Stomach (tissue), 9 donors: ENCODE results near the gene SCN9A. TPM values are rescaled to one million over a fixed set of nuclear protein-coding genes. Genes with fewer than 3 reads are reported as not detected.

Experiments used
- DNase-seq, 2 donors: peaks; one replicate each; pipeline versions ENCODE4 v3.0.0 to v3.0.0-alpha.2; 2013 to 2019
- H3K27ac ChIP-seq, 5 donors: fragments of 200-600 bp in 4 of 5; sonication (generic) in 4 of 5; one replicate each; pipeline ENCODE4 v1.5.1; 2013 to 2019; ENCODE audit warnings: mild to moderate bottlenecking in 1 of 5, moderate library complexity in 1 of 5
- H3K27me3 ChIP-seq, 3 donors: fragments of 200-600 bp; sonication (generic); one replicate each; pipeline ENCODE4 v1.5.1; 2017 to 2019; ENCODE audit warnings: mixed run types in 1 of 3
- H3K36me3 ChIP-seq, 4 donors: fragments of 200-600 bp; sonication (generic); 1 replicate in 3 of 4; 2 replicates in 1 of 4; pipeline ENCODE4 v1.5.1; 2016 to 2019
- H3K4me1 ChIP-seq, 4 donors: fragments of 200-600 bp; sonication (generic); one replicate each; pipeline ENCODE4 v1.5.1; 2016 to 2019
- H3K4me3 ChIP-seq, 4 donors: fragments of 200-600 bp; sonication (generic) in 3 of 4; one replicate each; pipeline ENCODE4 v1.5.1; 2016 to 2019; ENCODE audit warnings: mild to moderate bottlenecking in 1 of 4
- H3K9me3 ChIP-seq, 4 donors: fragments of 200-600 bp; sonication (generic); one replicate each; pipeline ENCODE4 v1.5.1; 2016 to 2019
- EP300 ChIP-seq: sonication (generic); formaldehyde crosslinking; IDR thresholded peaks from one replicate; pipeline ENCODE4 v1.6.1; 2017; ENCODE audit warnings: antibody characterized with exemption
- POLR2A ChIP-seq, 4 donors: fragments of 450-650 bp; IDR thresholded peaks; one replicate each; pipeline ENCODE4 v1.6.1; 2016; ENCODE audit warnings: antibody characterized with exemption in 4 of 4, control low read depth in 2 of 4, mild to moderate bottlenecking in 1 of 4, moderate library complexity in 1 of 4
- POLR2AphosphoS5 ChIP-seq, 3 donors: sonication (generic); formaldehyde crosslinking; IDR thresholded peaks; one replicate each; pipeline ENCODE4 v1.6.1; 2016; ENCODE audit warnings: antibody characterized with exemption in 3 of 3
- WGBS, 5 donors: extraction: QIAGEN DNeasy Blood & Tissue Kit in 3 of 5; methylation state at CpG; one replicate each; pipeline versions ENCODE4 v1.1.5 to v1.1.7; 2013 to 2018; 5-methylcytosine and 5-hydroxymethylcytosine counted together
- intact Hi-C: fragments of 100-400 bp; cut with DNase I; formaldehyde crosslinking; loops from one replicate; pipeline ENCODE4 v1.15.1; 2023; ENCODE audit warnings: low total_unique reads
- polyA plus RNA-seq, 3 donors: library from polyadenylated mRNA; stranded (reverse); fragments of 200-250 nt; gene quantifications; one replicate each; pipeline ENCODE4 v1.2.3, GENCODE V29; 2013
- total RNA-seq, 5 donors: library from RNA; depleted of rRNA; stranded (reverse); fragments of >200 nt; gene quantifications; one replicate each; pipeline versions ENCODE4 v1.1.0 to v1.2.3, GENCODE V29; 2014 to 2016
- TF ChIP-seq, protein P1 (sequence below), 7 experiments: fragments of 450-650 bp in 4 of 7; fragments of 200-600 bp in 3 of 7; sonication (generic) in 3 of 7; IDR thresholded peaks; one replicate each; pipeline ENCODE4 v1.5.1; 2016 to 2019; ENCODE audit warnings: antibody characterized with exemption in 7 of 7, control low read depth in 2 of 7, mild to moderate bottlenecking in 1 of 7
- donor health status: healthy with polysubstance abuse.
- donor health status: Bipolar disorder and iron deficiency.
- donor health status: healthy.

Gene SCN9A
- total and polyA plus RNA-seq, 8 donors = 0.12 to 24.3 (median 1.1) TPM

DNA sequence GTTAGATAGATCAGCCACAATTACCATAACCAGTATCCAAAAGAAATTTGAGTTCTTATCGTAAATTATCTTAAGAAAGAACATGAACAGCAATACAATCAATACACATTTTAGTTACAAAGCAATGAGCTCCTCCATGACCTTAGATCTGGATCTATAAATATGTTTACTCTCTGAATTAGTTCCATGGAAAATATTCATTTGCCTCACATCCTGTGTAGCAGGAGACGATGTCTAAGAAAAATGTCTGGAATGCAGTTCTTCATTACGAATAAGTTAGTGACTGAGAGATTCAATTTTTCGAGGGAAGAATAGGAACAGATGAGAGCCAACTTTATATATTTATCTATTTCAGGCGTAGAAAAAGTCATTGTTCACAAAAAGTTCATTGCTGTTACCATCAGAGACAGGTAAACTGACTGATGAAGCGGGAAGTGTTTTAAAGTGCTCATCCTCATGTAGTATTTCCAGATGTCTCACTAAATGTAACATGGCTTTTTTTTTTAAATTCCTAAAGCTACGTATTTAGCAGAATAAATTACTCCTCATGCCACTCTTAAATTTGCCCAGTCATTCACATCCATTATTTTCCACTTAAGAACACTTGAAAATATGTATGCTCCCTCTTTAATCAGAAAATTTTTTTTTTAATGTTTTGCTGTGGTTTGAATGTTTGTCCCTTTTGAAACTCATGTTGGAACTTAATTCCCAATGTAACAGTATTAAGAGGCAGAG, 141.5 kb downstream of the SCN9A start:
- intact Hi-C loops = no loop called here
- no peak overlapping the region for H3K27ac ChIP-seq
- TF ChIP-seq POLR2A (IDR thresholded peaks at IDR 0.05) (no peak), POLR2AphosphoS5 (IDR thresholded peaks at IDR 0.05) (no peak), EP300 (no peak)
- TF ChIP-seq, protein P1, sequence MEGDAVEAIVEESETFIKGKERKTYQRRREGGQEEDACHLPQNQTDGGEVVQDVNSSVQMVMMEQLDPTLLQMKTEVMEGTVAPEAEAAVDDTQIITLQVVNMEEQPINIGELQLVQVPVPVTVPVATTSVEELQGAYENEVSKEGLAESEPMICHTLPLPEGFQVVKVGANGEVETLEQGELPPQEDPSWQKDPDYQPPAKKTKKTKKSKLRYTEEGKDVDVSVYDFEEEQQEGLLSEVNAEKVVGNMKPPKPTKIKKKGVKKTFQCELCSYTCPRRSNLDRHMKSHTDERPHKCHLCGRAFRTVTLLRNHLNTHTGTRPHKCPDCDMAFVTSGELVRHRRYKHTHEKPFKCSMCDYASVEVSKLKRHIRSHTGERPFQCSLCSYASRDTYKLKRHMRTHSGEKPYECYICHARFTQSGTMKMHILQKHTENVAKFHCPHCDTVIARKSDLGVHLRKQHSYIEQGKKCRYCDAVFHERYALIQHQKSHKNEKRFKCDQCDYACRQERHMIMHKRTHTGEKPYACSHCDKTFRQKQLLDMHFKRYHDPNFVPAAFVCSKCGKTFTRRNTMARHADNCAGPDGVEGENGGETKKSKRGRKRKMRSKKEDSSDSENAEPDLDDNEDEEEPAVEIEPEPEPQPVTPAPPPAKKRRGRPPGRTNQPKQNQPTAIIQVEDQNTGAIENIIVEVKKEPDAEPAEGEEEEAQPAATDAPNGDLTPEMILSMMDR (IDR thresholded peaks at IDR 0.05) = no peak

DNA sequence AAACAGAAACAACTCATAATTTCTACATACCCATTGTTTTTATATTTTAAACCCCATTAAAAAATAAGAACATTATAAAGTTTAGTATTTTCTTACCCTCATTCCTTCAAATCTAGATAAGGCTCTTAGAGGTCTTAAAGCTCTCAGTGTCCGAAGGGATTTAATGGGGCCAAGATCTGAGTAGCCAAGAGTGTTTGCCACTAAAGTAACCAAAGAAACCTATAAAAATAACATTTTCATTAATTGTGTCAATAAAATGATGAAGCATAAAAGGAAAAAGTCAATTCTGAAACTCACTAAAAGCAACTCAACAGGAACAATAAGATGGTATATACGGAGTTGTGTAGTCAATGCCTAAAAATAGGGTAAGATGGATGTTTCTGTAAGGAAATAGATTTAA, 142.5 kb downstream of the SCN9A start:
- Histone ChIP-seq H3K4me1 (peaks cover 0 to 7% (median 3%) of the 10 kb centered on the region in 4 donors), H3K27me3 (no peaks in the 10 kb centered on the region), H3K27ac (no peak overlapping the region), H3K9me3 (no peaks in the 10 kb centered on the region), H3K4me3 (no peak overlapping the region), H3K36me3 (no peaks in the 10 kb centered on the region)
- DNase-seq = no peak
- intact Hi-C loops = no loop called here
- TF ChIP-seq EP300 (no peak), POLR2A (IDR thresholded peaks at IDR 0.05) (no peak), POLR2AphosphoS5 (IDR thresholded peaks at IDR 0.05) (no peak)
- TF ChIP-seq, protein P1 (IDR thresholded peaks at IDR 0.05) = no peak
- 83 to 94% (median 90%) methylated on average over 2 of the region's 2 CpGs for WGBS, 5 donors

More for the DNA sequence above, 141.5 kb downstream of the SCN9A start:
- WGBS, 5 donors = 62 to 79% (median 78%) methylated on average over 7 of the region's 7 CpGs
- H3K9me3 ChIP-seq = no peaks in the 10 kb centered on the region
- DNase-seq = no peak
- no peaks in the 10 kb centered on the region for H3K27me3 ChIP-seq
- H3K4me1 ChIP-seq = peaks cover 0 to 7% (median 3%) of the 10 kb centered on the region in 4 donors
- H3K4me3 ChIP-seq = no peak overlapping the region
- H3K36me3 ChIP-seq = no peaks in the 10 kb centered on the region

DNA sequence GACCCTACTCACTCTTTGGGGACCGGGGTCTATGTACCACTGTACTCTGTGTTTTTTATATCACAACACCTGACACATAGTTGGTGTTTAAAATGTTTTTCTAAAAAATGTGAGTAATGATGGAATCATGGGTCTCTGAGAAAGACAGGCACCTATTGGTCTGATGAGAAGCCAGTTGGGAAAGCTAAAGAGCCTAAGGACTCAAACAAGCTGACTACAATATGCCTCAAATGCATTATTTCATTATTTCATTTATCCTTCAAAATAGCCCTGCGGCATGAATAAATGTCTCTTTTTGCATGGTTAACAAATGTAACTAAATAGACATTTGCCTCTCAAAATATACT, 145.0 kb downstream of the SCN9A start:
- Histone ChIP-seq H3K4me3 (no peak overlapping the region), H3K9me3 (no peaks in the 10 kb centered on the region), H3K27me3 (no peaks in the 10 kb centered on the region), H3K4me1 (peaks cover 0 to 7% (median 3%) of the 10 kb centered on the region in 4 donors), H3K27ac (no peak overlapping the region), H3K36me3 (no peaks in the 10 kb centered on the region)
- WGBS, 5 donors = 25 to 56% (median 30%) methylated on average over 2 of the region's 2 CpGs
- TF ChIP-seq POLR2AphosphoS5 (IDR thresholded peaks at IDR 0.05) = no peak
- TF ChIP-seq POLR2A (IDR thresholded peaks at IDR 0.05) = no peak
- DNase-seq = no peak
- intact Hi-C loops = no loop called here

DNA sequence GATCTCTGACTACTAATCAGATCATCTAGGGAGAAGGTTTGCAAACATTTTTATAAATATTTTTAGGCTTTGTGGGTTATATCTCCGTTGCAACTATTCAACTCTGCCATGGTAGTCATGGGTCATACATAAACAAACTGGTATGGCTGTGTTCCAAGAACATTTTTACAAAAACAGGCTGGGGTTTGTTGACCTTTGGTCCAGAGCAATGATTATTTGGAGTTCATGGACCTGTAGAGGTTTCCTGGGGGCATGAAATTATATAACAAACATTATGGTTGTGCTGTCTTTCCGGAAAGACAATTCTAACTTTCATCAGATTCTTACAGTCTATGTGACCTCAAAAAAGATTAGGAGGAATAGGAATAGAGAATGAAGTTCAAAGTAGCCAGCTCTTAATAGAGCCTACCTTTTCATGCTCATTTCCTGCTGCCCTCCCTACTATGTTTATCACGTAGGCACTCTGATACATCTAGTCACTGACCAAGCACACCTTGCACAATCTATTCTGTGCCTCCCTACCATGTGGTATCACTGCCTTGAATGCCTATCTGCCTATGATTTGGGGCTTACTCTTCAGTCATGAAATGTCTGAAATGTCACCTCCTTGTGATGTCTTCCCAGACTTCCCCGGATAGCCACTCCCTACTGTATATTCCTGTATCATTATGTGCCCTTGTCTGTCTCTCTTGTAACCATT, 145.6 kb downstream of the SCN9A start:
- intact Hi-C loops = no loop called here
- peak in 1 of 2 donors; percentile 48 for DNase-seq
- no peak for TF ChIP-seq POLR2AphosphoS5 (IDR thresholded peaks at IDR 0.05)
- TF ChIP-seq POLR2A (IDR thresholded peaks at IDR 0.05) = no peak
- TF ChIP-seq, protein P1 (IDR thresholded peaks at IDR 0.05) = no peak
- no peak for TF ChIP-seq EP300
- H3K9me3 ChIP-seq = no peaks in the 10 kb centered on the region
- no peaks in the 10 kb centered on the region for H3K36me3 ChIP-seq
- H3K4me3 ChIP-seq = no peak overlapping the region
- H3K27ac ChIP-seq = no peak overlapping the region
- H3K4me1 ChIP-seq = peaks cover 0 to 7% (median 3%) of the 10 kb centered on the region in 4 donors
- H3K27me3 ChIP-seq = no peaks in the 10 kb centered on the region
- WGBS, 5 donors = 40 to 54% (median 44%) methylated on average over 4 of the region's 4 CpGs

DNA sequence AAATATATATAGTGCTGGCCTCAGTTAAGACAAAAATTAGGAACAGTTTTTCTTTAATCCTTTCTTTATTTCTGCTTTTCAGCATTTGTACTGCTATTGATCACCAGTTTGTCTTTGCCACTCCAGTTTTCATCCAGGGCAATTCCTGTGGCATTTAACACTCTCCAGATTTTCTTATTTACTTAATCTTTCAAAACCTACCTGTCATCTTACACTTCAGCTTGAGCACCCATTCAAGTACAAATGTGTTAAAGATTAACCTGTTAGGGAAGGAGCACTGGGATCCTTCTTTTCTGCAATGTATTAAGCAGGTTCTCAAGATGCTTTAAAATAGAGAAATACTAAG, 146.1 kb downstream of the SCN9A start:
- H3K4me3 ChIP-seq = no peak overlapping the region
- H3K4me1 ChIP-seq = peaks cover 0 to 7% (median 3%) of the 10 kb centered on the region in 4 donors
- intact Hi-C loops = no loop called here
- no peaks in the 10 kb centered on the region for H3K36me3 ChIP-seq
- no peak overlapping the region for H3K27ac ChIP-seq
- DNase-seq = peak in 1 of 2 donors; percentile 9
- no peaks in the 10 kb centered on the region for H3K27me3 ChIP-seq
- no peaks in the 10 kb centered on the region for H3K9me3 ChIP-seq
- TF ChIP-seq POLR2A (IDR thresholded peaks at IDR 0.05) = no peak
- TF ChIP-seq, protein P1 (IDR thresholded peaks at IDR 0.05) = no peak
- TF ChIP-seq EP300 = no peak
- no peak for TF ChIP-seq POLR2AphosphoS5 (IDR thresholded peaks at IDR 0.05)
